HG02798 (cell line): ENCODE measurements around the gene PCBD1.
"Not testable (repeated sequence)": the region's sequence is repeated elsewhere in the genome, so short reads cannot be mapped to it uniquely, and the experiment has no call there.

Source experiments
- ATAC-seq: cut with Tn5 transposase; IDR thresholded peaks from one replicate; pipeline ENCODE4 v1.9.1; 2021; ENCODE audit warnings: mild to moderate bottlenecking; ENCODE audit not compliant: unreplicated experiment, poor library complexity

PCBD1 gene

GRCh38 chr10:70887804-70888800 is at the start of gene PCBD1:
Gene PCBD1 (minus strand): TSS chr10:70888565. CDS start chr10:70888533, 32 bp downstream.
- peak; percentile 76 for ATAC-seq

DNA sequence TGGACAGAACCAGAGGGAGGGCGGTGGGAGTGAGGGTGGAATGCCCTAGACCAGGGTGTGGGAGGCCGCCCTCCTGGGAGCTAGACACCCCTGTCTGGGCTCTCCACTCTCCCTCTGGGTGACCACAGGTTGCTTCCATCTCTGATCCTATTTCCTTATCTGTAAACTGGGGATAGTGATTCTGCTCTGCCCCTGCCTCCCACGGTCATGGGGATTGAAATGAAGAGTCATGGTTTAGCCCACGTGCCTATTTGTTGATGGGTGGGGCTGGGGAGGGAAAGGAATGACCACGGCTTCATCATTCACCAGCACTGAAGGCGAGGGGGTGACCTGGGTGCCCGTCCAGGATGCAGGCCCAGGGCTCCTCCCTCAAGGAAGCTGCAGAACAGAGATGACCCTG is 49.3 kb upstream of the PCBD1 start:
- no peak for ATAC-seq

DNA sequence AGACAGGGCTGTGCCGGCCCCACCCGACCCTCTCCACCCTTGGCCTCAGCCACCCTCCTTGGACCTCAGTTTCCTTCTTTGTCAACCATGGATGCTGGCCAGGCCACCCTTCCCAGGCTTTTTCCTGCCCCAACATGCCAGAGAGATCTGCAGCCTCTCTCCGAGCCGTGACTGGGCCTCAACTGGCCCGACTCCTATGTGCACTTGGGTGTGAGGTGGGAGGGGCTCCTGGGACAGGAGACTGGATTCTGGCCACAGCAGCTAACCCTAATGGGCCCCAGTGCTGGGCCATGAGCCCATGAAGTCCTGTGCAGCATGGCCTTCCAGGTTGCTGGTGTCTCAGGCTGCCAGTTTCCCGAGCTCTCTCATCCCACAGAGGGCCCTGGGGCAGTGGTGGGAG is 47.7 kb upstream of the PCBD1 start:
- ATAC-seq: no peak

- ATAC-seq: no peak
Measured at GRCh38 chr10:70935631-70936030, 47.3 kb upstream of the PCBD1 start.

GRCh38 chr10:70935125-70935625 is 46.8 kb upstream of the PCBD1 start:
- ATAC-seq: no peak

- ATAC-seq: no peak
Measured at GRCh38 chr10:70934701-70935100, 46.3 kb upstream of the PCBD1 start.

- no peak for ATAC-seq
Measured at GRCh38 chr10:70932392-70933196, 44.2 kb upstream of the PCBD1 start.

- no peak for ATAC-seq
Measured at GRCh38 chr10:70931168-70931815, 42.9 kb upstream of the PCBD1 start.

GRCh38 chr10:70930263-70931000 is 42.1 kb upstream of the PCBD1 start:
- ATAC-seq: no peak

GRCh38 chr10:70928140-70928539 is 39.8 kb upstream of the PCBD1 start:
- ATAC-seq: no peak

- ATAC-seq: no peak
Measured at GRCh38 chr10:70927189-70927943, 39.0 kb upstream of the PCBD1 start.

GRCh38 chr10:70926226-70927000 is 38.0 kb upstream of the PCBD1 start:
- no peak for ATAC-seq

GRCh38 chr10:70925377-70926225 is 37.2 kb upstream of the PCBD1 start:
- ATAC-seq: no peak

- ATAC-seq: no peak
Measured at GRCh38 chr10:70923696-70924095, 35.3 kb upstream of the PCBD1 start.

GRCh38 chr10:70921285-70921684 is 32.9 kb upstream of the PCBD1 start:
- ATAC-seq: no peak

GRCh38 chr10:70920519-70920918 is 32.2 kb upstream of the PCBD1 start:
- no peak for ATAC-seq

GRCh38 chr10:70919906-70920305 is 31.5 kb upstream of the PCBD1 start:
- ATAC-seq: not testable (repeated sequence)
